ENCODE data around the gene PDGFA. TPM values are rescaled to one million over a fixed set of nuclear protein-coding genes. Genes with fewer than 3 reads are reported as not detected.

Gene PDGFA
- total RNA-seq, 2 experiments from 2014 or later: not detected

GRCh38 chr7:469563-469961 is 50.1 kb downstream of the PDGFA start:
- no peaks in the 10 kb centered on the region for H3K9me3 ChIP-seq (ENCODE audit: low read length)
- no peak overlapping the region for H3K4me3 ChIP-seq (ENCODE audit: low read depth, low read length, poor library complexity, severe bottlenecking)
- no peaks in the 10 kb centered on the region for H3K36me3 ChIP-seq (ENCODE audit: insufficient read depth, low read length)
- intact Hi-C loops (cut with micrococcal nuclease; ENCODE audit: unreplicated experiment): no loop called here
- H3K4me1 ChIP-seq (ENCODE audit: insufficient read depth, low read length, poor library complexity, severe bottlenecking): no peaks in the 10 kb centered on the region
- no peak overlapping the region for H3K27ac ChIP-seq (ENCODE audit: low read depth, low read length, poor library complexity, severe bottlenecking)
- ChIA-PET CTCF (ENCODE audit: unreplicated experiment) (no interaction called here), POLR2A (no interaction called here)
- H2AFZ ChIP-seq (ENCODE audit: low read length): no peak overlapping the region
- DNase-seq (ENCODE audit: low spot score): no peak
- no peaks in the 10 kb centered on the region for H3K9me2 ChIP-seq (ENCODE audit: insufficient read depth, low read length)
- no peak for TF ChIP-seq CTCF (conservative IDR thresholded peaks at IDR 0.05; ENCODE audit: low read length)
- TF ChIP-seq EZH2phosphoT487 (IDR thresholded peaks at IDR 0.05; ENCODE audit: borderline replicate concordance, low read depth, low read length): no peak
- H4K20me1 ChIP-seq (ENCODE audit: insufficient read depth, low read length): no peaks in the 10 kb centered on the region
- H3K4me2 ChIP-seq (ENCODE audit: low read length): no peak overlapping the region
- no peaks in the 10 kb centered on the region for H3K79me2 ChIP-seq (ENCODE audit: insufficient read depth, low read depth, low read length)
- BruUV-seq (replicated peaks): no TSS peak

- no peaks in the 10 kb centered on the region for H3K9me2 ChIP-seq (ENCODE audit: insufficient read depth, low read length)
- no peaks in the 10 kb centered on the region for H3K79me2 ChIP-seq (ENCODE audit: insufficient read depth, low read depth, low read length)
- H3K4me2 ChIP-seq (ENCODE audit: low read length): no peak overlapping the region
- no peak for TF ChIP-seq EZH2phosphoT487 (IDR thresholded peaks at IDR 0.05; ENCODE audit: borderline replicate concordance, low read depth, low read length)
- TF ChIP-seq CTCF (conservative IDR thresholded peaks at IDR 0.05; ENCODE audit: low read length): no peak
- no TSS peak for BruUV-seq (replicated peaks)
- no peaks in the 10 kb centered on the region for H3K9me3 ChIP-seq (ENCODE audit: low read length)
- H3K27ac ChIP-seq (ENCODE audit: low read depth, low read length, poor library complexity, severe bottlenecking): no peak overlapping the region
- POLR2A ChIA-PET: no interaction called here
- no peak overlapping the region for H2AFZ ChIP-seq (ENCODE audit: low read length)
- no peaks in the 10 kb centered on the region for H3K36me3 ChIP-seq (ENCODE audit: insufficient read depth, low read length)
- intact Hi-C loops (cut with micrococcal nuclease; ENCODE audit: unreplicated experiment): no loop called here
- no peak for DNase-seq (ENCODE audit: low spot score)
- no peak overlapping the region for H3K4me3 ChIP-seq (ENCODE audit: low read depth, low read length, poor library complexity, severe bottlenecking)
- H4K20me1 ChIP-seq (ENCODE audit: insufficient read depth, low read length): no peaks in the 10 kb centered on the region
- CTCF ChIA-PET (ENCODE audit: unreplicated experiment): no interaction called here
- no peaks in the 10 kb centered on the region for H3K4me1 ChIP-seq (ENCODE audit: insufficient read depth, low read length, poor library complexity, severe bottlenecking)
Measured at GRCh38 chr7:468681-469562, 50.7 kb downstream of the PDGFA start.

GRCh38 chr7:467856-468545 is 51.6 kb downstream of the PDGFA start:
- H3K9me3 ChIP-seq (ENCODE audit: low read length): no peaks in the 10 kb centered on the region
- no peaks in the 10 kb centered on the region for H3K9me2 ChIP-seq (ENCODE audit: insufficient read depth, low read length)
- intact Hi-C loops (cut with micrococcal nuclease; ENCODE audit: unreplicated experiment): no loop called here
- no peak overlapping the region for H3K27ac ChIP-seq (ENCODE audit: low read depth, low read length, poor library complexity, severe bottlenecking)
- no peaks in the 10 kb centered on the region for H3K4me1 ChIP-seq (ENCODE audit: insufficient read depth, low read length, poor library complexity, severe bottlenecking)
- no peaks in the 10 kb centered on the region for H3K79me2 ChIP-seq (ENCODE audit: insufficient read depth, low read depth, low read length)
- DNase-seq (ENCODE audit: low spot score): no peak
- CTCF ChIA-PET (ENCODE audit: unreplicated experiment): no interaction called here
- no peak for TF ChIP-seq CTCF (conservative IDR thresholded peaks at IDR 0.05; ENCODE audit: low read length)
- no peak for TF ChIP-seq EZH2phosphoT487 (IDR thresholded peaks at IDR 0.05; ENCODE audit: borderline replicate concordance, low read depth, low read length)
- no TSS peak for BruUV-seq (replicated peaks)
- POLR2A ChIA-PET: no interaction called here
- H3K4me2 ChIP-seq (ENCODE audit: low read length): no peak overlapping the region
- no peak overlapping the region for H2AFZ ChIP-seq (ENCODE audit: low read length)
- H3K36me3 ChIP-seq (ENCODE audit: insufficient read depth, low read length): no peaks in the 10 kb centered on the region
- no peak overlapping the region for H3K4me3 ChIP-seq (ENCODE audit: low read depth, low read length, poor library complexity, severe bottlenecking)
- no peaks in the 10 kb centered on the region for H4K20me1 ChIP-seq (ENCODE audit: insufficient read depth, low read length)
